NT2/D1 (cell line): ENCODE results near the gene ARHGEF38.

Source experiments
- YY1 ChIP-seq: IDR thresholded peaks from 2 replicates; pipeline ENCODE4 v1.6.1; 2011; ENCODE audit not compliant: insufficient read length, insufficient read depth
- ZNF274 ChIP-seq: IDR thresholded peaks from 2 replicates; pipeline ENCODE4 v1.6.1; 2011; ENCODE audit warnings: mild to moderate bottlenecking, low read depth, low read length

GRCh38 chr4:105607876-105608275, 55.5 kb downstream of the ARHGEF38 start:
- no peak for TF ChIP-seq ZNF274
- no peak for TF ChIP-seq YY1
